ENCODE data around the gene RICTOR.

GRCh38 chr5:39062104-39062503 lies 12.1 kb downstream of the RICTOR start:
- TF ChIP-seq EZH2 (IDR thresholded peaks at IDR 0.05) (no peak), CTCF (IDR thresholded peaks at IDR 0.05) (no peak)

Data from neural progenitor cell (in vitro differentiated cells).